ENCODE data around the gene EXOC4.

- TF ChIP-seq CTCF (IDR thresholded peaks at IDR 0.05) (no peak), POLR2A (IDR thresholded peaks at IDR 0.05) (no peak)
Measured at GRCh38 chr7:133359449-133359848, 106.6 kb downstream of the EXOC4 start.
